Loucy (cell line): ENCODE results near the gene PAX6.

ENCODE experiments used
- H2AFZ ChIP-seq: fragments of 200-600 bp; sonication (generic); 2 replicates; pipeline ENCODE4 v1.6.0; 2016; ENCODE audit warnings: antibody characterized with exemption, mild to moderate bottlenecking, low read length, moderate library complexity
- H3F3A ChIP-seq: fragments of 200-600 bp; 2 replicates; pipeline ENCODE4 v1.6.0; 2016; ENCODE audit warnings: antibody characterized with exemption, low read depth, mild to moderate bottlenecking
- H3K27me3 ChIP-seq: fragments of 200-600 bp; sonication (generic); 2 replicates; pipeline ENCODE4 v1.6.1; 2014; ENCODE audit warnings: low read length, mild to moderate bottlenecking; ENCODE audit not compliant: insufficient read depth, poor library complexity, severe bottlenecking
- H3K36me3 ChIP-seq: fragments of 200-600 bp; sonication (generic); 2 replicates; pipeline ENCODE4 v1.6.1; 2016; ENCODE audit warnings: low read length; ENCODE audit not compliant: insufficient read depth
- H3K4me1 ChIP-seq: fragments of 200-600 bp; sonication (generic); 2 replicates; pipeline ENCODE4 v1.5.1; 2014; ENCODE audit warnings: low read length, mild to moderate bottlenecking; ENCODE audit not compliant: insufficient read depth, poor library complexity, severe bottlenecking
- H3K4me2 ChIP-seq: fragments of 200-600 bp; sonication (generic); 2 replicates; pipeline ENCODE4 v1.6.0; 2014; ENCODE audit warnings: antibody characterized with exemption, low read length, low read depth, mild to moderate bottlenecking; ENCODE audit not compliant: poor library complexity, severe bottlenecking
- H3K4me3 ChIP-seq: fragments of 200-600 bp; sonication (generic); 2 replicates; pipeline ENCODE4 v1.5.1; 2014; ENCODE audit warnings: low read length, mild to moderate bottlenecking, mixed read lengths; ENCODE audit not compliant: poor library complexity, severe bottlenecking
- H3K79me2 ChIP-seq: fragments of 200-600 bp; sonication (generic); 2 replicates; pipeline ENCODE4 v1.6.1; 2014; ENCODE audit warnings: low read length; ENCODE audit not compliant: insufficient read depth
- H3K9ac ChIP-seq: fragments of 200-600 bp; sonication (generic); 2 replicates; pipeline ENCODE4 v1.6.0; 2014; ENCODE audit warnings: mild to moderate bottlenecking, low read depth, low read length, moderate library complexity; ENCODE audit not compliant: poor library complexity, severe bottlenecking
- H3K9me2 ChIP-seq: fragments of 200-600 bp; sonication (generic); replicated peaks from 2 replicates; pipeline ENCODE4 v1.6.1; 2016; ENCODE audit warnings: low read depth, low read length, mixed read lengths
- H3K9me3 ChIP-seq: fragments of 200-600 bp; sonication (generic); 2 replicates; pipeline ENCODE4 v1.6.1; 2014; ENCODE audit warnings: mild to moderate bottlenecking, antibody characterized with exemption, low read length, low read depth; ENCODE audit not compliant: insufficient read depth
- H4K20me1 ChIP-seq: fragments of 200-600 bp; sonication (generic); 2 replicates; pipeline ENCODE4 v1.6.0; 2014; ENCODE audit warnings: antibody characterized with exemption, low read length, mild to moderate bottlenecking; ENCODE audit not compliant: insufficient read depth, poor library complexity, severe bottlenecking
- EZH2phosphoT487 ChIP-seq: fragments of 200-600 bp; IDR thresholded peaks from 2 replicates; pipeline ENCODE4 v1.6.1; 2018; ENCODE audit warnings: antibody characterized with exemption, mild to moderate bottlenecking, moderate library complexity, borderline replicate concordance
- TF ChIP-seq, protein P1 (sequence below): fragments of 200-600 bp; sonication (generic); conservative IDR thresholded peaks from 2 replicates; pipeline ENCODE4 v1.5.1; 2014; ENCODE audit warnings: mild to moderate bottlenecking, antibody characterized with exemption, low read length

Gene PAX6

DNA sequence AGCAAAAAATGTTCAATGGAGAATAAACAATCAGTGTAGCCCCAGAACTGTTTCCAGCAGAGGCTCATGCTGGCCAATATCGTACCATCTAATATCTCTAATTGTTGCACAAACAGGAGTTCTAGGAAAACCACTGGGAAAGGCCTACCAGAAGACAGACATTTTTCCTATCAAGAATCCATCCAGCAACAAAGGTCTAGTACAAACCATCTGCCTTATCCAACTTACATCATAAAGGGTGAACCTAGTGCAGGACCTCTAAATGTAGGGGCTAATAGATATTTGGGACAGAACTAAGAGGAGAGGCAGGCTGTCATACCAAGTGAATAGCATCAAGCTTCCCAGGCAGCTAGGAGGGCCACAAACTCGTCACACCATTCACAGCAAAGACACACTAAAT is 18.7 kb downstream of the PAX6 start:
- Histone ChIP-seq H3K4me1 (no peaks in the 10 kb centered on the region), H3K9ac (no peak overlapping the region), H4K20me1 (no peaks in the 10 kb centered on the region), H3K9me2 (no peaks in the 10 kb centered on the region), H2AFZ (no peak overlapping the region), H3K79me2 (no peaks in the 10 kb centered on the region), H3K27me3 (no peaks in the 10 kb centered on the region), H3K4me3 (no peak overlapping the region), H3F3A (no peaks in the 10 kb centered on the region), H3K4me2 (no peak overlapping the region), H3K36me3 (no peaks in the 10 kb centered on the region), H3K9me3 (no peaks in the 10 kb centered on the region)
- TF ChIP-seq, protein P1, sequence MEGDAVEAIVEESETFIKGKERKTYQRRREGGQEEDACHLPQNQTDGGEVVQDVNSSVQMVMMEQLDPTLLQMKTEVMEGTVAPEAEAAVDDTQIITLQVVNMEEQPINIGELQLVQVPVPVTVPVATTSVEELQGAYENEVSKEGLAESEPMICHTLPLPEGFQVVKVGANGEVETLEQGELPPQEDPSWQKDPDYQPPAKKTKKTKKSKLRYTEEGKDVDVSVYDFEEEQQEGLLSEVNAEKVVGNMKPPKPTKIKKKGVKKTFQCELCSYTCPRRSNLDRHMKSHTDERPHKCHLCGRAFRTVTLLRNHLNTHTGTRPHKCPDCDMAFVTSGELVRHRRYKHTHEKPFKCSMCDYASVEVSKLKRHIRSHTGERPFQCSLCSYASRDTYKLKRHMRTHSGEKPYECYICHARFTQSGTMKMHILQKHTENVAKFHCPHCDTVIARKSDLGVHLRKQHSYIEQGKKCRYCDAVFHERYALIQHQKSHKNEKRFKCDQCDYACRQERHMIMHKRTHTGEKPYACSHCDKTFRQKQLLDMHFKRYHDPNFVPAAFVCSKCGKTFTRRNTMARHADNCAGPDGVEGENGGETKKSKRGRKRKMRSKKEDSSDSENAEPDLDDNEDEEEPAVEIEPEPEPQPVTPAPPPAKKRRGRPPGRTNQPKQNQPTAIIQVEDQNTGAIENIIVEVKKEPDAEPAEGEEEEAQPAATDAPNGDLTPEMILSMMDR: no peak
- no peak for TF ChIP-seq EZH2phosphoT487

GRCh38 chr11:31792036-31792435 is 19.1 kb downstream of the PAX6 start:
- Histone ChIP-seq H3K27me3 (no peaks in the 10 kb centered on the region), H3F3A (no peaks in the 10 kb centered on the region), H3K9ac (no peak overlapping the region), H3K9me3 (no peaks in the 10 kb centered on the region), H3K9me2 (no peaks in the 10 kb centered on the region), H4K20me1 (no peaks in the 10 kb centered on the region), H3K4me3 (no peak overlapping the region), H3K4me2 (no peak overlapping the region), H3K79me2 (no peaks in the 10 kb centered on the region), H2AFZ (no peak overlapping the region), H3K36me3 (no peaks in the 10 kb centered on the region), H3K4me1 (no peaks in the 10 kb centered on the region)
- TF ChIP-seq, protein P1: no peak
- TF ChIP-seq EZH2phosphoT487: no peak

DNA sequence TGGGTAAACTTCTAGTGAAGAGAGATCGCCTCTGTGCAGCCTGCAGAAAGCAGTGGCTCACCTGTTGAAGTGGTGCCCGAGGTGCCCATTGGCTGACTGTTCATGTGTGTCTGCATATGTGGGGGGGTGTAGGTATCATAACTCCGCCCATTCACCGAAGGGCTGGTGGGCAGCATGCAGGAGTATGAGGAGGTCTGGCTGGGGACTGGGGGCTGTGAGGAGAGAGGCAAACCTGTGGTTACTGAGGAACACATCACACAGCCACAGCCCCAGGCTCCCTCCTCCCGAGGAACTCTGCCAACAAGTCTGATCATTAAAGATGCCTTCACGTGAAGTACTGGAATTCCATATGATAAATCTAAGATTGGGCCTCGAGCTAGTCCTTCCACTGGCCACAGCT is 20.5 kb downstream of the PAX6 start:
- H3K4me1 ChIP-seq: no peaks in the 10 kb centered on the region
- no peaks in the 10 kb centered on the region for H3F3A ChIP-seq
- H3K4me3 ChIP-seq: no peak overlapping the region
- H3K79me2 ChIP-seq: no peaks in the 10 kb centered on the region
- no peaks in the 10 kb centered on the region for H3K9me3 ChIP-seq
- no peaks in the 10 kb centered on the region for H4K20me1 ChIP-seq
- H3K9ac ChIP-seq: no peak overlapping the region
- TF ChIP-seq EZH2phosphoT487: no peak
- TF ChIP-seq, protein P1: no peak
- no peaks in the 10 kb centered on the region for H3K9me2 ChIP-seq
- no peaks in the 10 kb centered on the region for H3K36me3 ChIP-seq
- no peak overlapping the region for H3K4me2 ChIP-seq
- H2AFZ ChIP-seq: no peak overlapping the region
- H3K27me3 ChIP-seq: no peaks in the 10 kb centered on the region
